Central memory CD4-positive, alpha-beta T cell (primary cell): ENCODE results near the gene G6PC1.
"Not testable (repeated sequence)": the region's sequence is repeated elsewhere in the genome, so short reads cannot be mapped to it uniquely, and the experiment has no call there.

Experiments
- DNase-seq: peaks from one replicate; pipeline ENCODE4 v3.0.0; 2022

Gene G6PC1

DNA sequence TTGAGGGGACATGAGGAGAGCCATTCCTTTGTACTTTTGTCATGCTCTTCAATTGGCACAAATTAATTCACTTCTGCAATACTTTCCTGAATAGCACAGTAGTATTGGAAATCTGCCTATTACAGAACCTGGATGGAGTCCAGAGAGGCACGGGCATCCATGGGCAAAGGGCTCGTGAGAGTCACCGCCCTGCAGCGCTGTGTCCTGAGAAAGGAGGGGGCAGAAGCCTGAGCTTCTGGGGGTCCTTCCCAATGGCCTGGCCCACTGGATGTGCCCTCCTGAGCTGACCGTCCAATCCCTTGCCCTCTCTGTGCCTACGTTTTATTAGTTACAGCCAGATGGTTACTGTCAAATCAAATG, 3.5 kb downstream of the G6PC1 start:
- DNase-seq = no peak

DNA sequence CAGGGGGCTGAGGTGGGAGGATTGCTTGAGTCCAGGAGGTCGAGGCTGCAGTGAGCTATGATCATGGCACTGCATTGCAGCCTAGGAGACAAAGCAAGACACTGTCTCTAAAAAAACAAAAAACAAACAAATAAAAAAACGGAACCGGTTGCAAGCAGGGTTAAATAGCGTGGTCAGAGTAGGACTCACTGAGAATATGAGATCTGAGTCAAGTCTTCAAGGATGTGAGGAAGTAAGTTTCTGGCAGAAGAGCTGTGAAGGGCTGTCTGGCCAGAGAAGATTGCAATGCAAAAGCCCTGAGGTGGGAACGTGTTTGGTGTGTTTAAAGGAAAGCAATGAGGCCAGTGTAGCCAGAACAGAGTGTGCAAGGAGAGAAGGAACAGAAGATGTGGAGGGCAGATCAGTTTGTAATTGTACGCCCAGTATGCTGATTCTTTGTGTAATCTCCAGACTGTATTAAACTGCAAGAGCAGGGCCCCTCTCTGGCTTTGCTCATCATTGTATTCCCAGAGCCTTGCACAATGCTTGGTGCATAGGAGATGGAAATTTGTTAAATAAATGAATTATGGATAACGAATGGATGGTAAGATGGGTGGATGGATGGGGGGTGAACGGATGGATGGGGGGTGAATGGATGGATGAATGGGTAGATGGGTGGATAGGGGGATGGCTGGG, 6.3 kb downstream of the G6PC1 start:
- no peak for DNase-seq

DNA sequence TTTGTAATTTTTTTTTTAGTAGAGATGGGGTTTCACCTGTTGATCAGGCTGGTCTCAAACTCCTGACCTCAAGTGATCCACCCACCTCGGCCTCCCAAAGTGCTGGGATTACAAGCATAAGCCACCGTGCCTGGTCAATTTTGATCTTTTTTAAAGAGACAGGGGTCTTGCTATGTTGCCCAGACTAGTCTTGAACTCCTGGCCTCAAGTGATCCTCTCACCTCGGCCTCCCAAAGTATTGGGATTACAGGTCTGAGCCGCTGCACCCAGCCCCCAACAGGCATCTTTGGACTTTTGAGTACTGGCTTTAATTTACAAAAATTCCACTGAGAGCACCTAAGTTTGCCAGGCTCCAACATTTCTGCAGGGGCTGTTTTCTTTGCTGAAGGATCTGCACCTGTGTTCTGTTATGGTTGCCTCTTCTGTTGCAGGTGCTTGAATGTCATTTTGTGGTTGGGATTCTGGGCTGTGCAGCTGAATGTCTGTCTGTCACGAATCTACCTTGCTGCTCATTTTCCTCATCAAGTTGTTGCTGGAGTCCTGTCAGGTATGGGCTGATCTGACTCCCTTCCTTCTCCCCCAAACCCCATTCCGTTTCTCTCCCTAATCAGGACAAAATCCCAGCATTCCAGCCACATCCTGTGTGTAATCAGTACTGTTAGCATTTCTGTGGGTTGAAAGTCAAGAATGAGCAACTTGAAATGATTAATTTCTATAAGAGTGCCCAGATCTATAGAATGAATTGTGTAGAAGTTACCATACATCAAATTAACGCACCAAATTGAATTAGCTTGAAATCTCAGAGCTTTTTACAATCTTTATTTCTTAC, 8.5 kb downstream of the G6PC1 start:
- no peak for DNase-seq

DNA sequence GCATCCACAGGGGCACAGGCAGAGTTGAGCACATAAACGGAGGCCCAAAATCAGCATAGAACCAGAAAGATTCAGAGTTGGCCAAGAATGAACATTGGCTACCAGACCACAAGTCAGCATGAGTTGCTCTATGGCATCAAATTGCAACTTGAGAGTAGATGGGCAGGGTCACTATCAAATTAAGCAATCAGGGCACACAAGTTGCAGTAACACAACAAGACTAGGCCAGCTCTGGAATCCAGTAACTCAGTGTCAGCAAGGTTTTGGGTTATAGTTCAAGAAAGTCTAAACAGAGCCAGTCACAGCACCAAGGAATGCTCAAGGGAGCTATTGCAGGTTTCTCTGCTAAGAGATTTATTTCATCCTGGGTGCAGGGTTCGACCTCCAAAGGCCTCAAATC, 12.9 kb downstream of the G6PC1 start:
- DNase-seq = no peak

DNA sequence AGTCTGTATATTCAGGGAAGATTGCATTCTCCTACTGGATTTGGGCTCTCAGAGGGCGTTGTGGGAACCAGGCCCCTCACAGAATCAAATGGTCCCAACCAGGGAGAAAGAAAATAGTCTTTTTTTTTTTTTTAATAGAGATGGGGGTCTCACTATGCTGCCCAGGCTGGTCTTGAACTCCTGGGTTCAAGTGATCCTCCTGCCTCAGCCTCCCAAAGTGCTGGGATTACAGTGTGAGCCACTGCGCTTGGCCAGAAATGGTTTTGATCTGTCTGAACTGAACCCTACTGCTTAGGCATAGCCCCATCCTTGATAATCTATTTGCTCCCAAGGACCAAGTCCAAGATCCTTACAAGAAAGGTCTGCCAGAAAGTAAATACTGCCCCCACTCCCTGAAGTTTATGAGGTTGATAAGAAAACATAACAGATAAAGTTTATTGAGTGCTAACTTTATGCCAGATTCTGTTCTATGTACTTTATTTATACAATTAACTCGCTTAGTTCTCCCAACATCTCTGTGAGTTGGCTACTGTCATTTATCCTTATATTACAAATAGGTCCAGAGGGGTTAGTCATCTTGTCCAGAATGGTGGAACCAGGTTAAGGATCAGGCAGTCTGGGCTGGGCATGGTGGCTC, 13.5 kb downstream of the G6PC1 start:
- DNase-seq = no peak

DNA sequence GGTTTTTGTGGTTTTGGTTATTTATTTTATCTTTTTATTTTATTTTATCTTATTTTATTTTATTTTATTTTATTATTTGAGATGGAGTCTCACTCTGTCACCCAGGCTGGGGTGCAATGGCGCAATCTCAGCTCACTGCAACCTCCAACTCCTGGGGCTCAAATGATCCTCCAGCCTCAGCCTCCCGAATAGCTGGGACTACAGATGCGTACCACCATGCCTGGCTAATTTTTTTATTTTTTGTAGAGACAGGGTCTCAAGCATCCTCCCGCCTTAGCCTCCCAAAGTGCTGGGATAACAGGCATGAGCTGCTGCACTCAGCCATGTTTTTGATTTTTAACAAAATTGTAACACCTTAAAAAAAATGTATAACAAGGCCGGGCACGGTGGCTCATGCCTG, 14.7 kb downstream of the G6PC1 start:
- not testable (repeated sequence) for DNase-seq

DNA sequence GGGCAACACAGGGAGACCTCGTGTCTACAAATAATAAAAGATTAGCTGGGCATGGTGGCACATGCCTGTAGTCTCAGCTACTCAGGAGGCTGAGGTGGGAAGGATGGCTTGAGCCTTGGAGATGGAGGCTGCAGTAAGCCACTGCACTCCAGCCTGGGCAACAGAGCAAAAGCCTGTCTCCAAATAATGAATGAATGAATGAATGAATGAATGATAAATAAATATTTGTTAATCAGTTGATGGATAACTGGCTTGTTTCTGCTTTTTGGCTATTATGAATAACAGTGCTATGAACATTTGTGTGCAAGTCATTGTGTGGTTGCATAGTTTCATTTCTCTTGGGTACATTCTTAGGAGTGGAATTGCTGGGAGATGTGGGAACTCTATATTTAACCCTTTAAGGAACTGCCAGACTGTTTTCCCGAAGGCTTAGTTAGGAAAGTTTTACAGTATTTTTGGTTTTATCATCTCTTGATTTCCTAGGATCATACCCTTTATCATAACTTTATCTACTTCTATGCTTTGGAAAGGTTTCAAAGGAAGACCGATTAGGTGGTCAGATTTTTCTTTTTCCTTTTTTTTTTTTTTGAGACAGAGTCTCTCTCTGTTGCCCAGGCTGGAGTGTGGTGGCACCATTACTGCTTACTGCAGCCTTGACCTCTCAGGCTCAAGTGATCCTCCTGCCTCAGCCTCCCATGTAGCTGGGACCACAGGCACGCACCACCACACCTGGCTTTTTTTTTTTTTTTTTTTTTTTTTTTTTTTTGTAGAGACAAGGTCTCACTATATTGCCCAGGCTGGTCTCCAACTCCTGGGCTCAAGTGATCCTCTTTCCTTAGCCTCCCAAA, 16.0 kb downstream of the G6PC1 start:
- DNase-seq = not testable (repeated sequence)

DNA sequence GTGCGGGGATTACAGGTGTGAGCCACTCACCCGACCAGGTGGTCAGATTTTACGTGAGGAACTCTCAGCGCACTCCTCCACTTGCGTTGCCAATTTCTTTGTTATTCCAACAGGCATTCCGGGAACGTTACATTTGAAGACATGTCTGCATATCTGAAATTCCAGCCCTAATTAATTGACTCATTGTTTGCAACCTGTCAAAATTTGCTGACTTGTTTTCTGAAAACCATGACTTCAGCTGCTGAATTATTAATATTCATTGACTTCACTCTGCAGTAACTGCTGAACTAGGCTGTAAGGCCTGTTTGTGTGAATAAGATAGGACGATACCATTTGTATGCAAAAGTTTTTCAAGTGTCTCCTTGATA, 16.6 kb downstream of the G6PC1 start:
- no peak for DNase-seq

DNA sequence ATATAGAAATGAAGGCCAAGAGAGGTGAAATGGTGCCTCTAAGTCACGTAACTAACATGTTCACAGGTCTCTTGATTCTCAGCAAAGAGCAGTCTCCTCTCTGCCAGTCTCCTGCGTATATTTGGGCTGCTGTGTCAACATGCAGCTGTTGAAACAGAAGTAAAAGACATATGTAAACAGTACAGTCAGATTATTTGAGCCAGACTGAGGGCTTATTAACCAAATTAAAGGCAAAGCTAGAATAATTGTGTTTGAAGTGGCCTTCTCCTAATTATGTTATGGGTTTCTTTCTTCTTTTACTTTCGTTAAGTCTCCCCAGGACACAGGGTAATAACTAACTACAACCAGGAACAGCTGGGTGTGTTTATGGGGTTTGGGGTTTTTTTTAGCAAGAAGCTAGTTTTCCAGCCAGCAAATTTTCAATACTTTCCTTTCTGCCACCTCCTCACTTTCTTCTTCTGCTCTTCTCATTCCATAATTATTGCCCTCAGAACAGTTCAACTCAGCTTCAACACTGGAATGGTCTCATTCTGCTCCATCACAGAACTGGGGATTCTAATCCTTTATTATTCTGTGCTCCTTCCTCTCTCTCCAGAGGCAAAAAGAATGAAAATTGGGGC, 18.4 kb downstream of the G6PC1 start:
- DNase-seq = no peak

DNA sequence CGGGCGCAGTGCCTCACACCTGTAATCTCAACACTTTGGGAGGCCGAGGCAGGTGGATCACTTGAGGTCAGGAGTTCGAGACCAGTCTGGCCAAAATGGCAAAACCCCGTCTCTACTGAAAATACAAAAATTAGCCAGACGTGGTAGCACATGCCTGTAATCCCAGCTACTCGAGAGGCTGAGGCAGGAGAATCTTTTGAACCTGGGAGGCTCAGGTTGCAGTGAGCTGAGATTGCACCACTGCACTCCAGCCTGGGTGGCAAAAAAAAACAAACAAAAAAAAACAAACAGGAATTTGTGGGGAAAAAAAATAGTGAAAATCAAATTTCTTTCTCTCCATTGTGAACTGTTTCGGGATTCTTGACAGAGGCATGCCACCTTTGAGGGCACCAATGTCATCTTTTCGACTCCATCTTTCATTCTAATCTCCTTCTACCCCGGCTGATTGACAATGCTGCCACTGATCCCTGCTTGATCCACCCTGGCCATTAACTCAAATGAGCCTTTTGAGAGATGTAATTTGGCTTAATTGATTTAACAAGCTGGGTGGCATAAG, 19.0 kb downstream of the G6PC1 start:
- not testable (repeated sequence) for DNase-seq

DNA sequence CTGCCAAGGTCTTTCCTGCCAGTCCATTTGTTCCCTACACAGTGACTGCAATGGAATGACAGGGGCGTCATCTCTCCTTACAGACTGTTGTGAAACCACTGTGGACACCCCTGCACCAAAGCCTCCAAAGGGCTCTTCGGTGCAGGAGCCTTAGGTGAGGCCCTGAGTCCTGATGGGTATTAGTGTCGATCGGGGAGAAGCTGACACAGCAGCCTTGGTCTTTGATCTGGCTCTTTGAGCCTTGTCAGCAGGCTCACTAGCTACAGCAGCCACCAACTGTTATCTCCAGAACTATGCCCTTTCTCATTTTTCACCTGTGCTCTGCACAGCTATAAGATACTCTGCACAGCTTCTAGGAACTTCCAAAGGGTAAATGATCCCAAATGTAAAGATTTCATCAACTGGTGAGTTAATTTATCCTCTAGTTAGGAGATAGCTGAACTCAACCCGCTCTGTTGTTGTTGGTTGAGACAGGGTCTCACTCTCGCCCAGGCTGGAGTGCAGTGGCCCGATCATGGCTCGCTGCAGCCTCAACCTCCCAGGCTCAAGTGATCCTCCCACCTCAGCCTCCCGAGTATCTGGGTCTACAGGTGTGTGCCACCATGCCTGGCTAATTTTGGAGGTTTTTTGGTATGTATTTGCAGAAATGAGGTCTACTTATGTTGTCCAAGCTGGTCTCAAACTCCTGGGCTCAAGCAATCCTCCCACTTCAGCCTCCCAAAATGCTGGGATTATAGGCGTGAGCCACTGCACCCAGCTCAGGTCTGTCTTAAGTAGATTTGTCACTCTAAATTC, 19.7 kb downstream of the G6PC1 start:
- no peak for DNase-seq

DNA sequence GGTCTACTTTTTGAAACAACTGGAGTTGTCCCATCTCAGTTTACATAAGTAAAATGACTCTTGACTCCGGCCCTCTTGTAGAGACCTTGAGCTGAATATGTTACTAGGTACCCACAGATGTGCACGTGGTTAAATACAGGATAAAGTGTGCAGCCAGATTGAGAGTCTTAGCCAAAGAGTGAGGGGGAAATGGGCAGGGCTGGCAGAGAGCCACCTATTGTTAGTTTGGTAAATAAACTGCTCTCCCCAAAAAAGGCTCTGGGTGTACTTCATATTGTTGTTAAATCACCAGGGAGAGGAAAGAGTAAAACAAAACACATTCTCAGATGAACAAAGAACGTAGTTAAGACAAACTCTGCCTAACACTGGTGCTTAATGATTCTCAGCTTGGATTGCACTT, 20.3 kb downstream of the G6PC1 start:
- DNase-seq = no peak

DNA sequence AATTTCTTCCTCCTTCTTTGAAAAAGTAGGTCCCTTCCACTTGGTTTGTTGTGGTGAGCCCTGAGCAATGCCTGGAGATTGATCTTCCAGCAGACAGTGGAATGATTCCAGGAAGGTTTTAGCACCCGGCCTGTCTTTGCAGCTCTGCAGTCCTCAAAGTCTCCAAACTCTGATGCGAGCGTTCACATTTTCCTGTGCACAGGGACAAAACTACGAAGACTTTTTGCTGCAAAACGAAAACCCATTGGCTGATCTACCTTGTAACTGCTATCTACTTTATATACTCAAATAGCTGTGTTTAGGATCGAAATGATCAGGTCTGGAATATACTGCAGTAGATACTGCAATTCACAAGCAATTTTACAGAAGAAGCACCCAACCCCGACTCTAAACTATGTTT, 21.7 kb downstream of the G6PC1 start:
- no peak for DNase-seq

DNA sequence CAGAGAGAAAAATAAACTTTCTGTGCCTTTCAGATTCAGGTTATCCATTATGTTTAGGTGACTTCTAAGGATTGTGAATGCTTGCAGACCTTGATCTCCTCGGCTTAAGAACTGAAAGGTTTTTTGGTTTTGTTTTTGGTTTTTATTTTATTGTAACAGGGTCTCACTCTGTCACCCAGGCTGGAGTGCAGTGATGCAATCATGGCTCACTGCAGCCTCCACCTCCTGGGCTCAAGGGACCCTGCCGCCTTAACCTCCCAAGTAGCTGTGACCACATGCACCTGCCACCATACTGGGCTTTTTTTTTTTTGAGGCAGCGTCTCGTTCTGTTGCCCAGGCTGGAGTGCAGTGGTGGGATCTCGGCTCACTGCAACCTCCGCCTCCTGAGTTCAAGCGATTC, 22.9 kb downstream of the G6PC1 start:
- not testable (repeated sequence) for DNase-seq

DNA sequence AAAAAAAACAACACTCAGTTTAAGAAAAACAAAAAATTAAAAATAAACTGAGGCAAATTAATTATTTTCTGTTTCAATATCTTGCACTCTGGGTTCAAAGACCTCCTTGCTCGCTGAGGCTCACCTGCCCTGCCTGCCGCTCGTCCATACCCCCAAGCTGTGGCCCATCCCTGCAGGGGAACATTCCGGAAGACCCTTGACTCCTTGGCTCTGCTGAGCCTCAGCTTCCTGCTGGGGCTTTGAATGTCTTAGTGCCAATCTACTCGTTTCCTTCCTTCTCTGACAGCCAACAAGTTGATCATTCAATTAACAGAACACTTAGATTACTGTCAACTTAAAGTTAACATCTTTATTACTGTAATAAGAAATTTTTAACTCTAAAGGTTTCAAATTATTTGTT, 24.3 kb downstream of the G6PC1 start:
- DNase-seq = no peak

DNA sequence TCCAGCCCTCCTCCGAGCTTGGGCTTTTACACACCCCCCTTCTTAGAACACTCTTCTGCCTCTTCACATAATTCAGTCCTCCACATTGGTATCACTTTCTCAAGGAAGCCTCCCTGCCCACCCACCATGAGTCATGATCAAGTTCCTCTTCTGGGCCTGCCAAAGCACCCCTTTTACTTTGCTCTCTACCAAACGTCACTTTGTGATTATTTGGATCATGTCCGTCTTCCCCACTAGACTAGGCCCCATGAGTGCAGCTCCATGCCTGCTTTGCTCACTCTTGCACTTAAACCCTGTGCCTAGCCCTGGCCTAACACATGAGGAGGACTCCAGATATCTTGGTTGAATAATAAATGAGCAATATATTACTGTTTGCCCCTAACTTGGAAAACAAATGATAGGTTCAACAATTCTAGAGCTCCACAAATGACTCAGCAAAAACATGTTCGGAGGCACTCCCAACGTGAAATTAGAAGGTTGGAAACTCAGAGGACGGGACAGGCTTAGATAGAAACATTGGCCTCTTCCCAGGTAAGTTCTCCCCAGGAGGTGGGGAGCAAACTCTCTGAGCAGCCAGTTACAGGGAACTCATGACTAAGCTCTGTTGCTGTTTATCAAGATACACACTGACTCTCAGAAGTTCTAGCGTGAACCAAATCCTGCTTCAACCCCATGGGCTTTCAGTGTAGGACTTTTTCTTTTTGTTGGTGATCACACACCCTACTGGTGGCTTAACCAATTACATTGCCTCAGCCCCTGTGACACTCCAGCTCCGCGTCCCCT, 28.3 kb downstream of the G6PC1 start:
- no peak for DNase-seq

DNA sequence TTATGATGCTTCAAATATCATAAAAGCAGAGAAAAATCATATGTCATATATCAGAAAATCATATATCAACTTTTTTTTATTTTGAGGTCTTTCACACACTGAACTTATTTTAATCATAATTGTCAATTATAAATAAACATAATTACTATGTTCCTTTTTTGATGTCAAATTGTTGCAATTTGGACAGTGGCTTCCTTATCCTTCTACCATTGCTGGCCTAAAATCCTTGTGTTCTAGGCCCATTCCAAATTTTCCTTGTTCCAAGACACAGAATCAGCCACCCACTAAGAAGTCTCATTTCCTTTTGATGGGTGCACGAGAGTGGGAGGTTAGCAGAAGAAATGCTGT, 28.9 kb downstream of the G6PC1 start:
- DNase-seq = no peak

DNA sequence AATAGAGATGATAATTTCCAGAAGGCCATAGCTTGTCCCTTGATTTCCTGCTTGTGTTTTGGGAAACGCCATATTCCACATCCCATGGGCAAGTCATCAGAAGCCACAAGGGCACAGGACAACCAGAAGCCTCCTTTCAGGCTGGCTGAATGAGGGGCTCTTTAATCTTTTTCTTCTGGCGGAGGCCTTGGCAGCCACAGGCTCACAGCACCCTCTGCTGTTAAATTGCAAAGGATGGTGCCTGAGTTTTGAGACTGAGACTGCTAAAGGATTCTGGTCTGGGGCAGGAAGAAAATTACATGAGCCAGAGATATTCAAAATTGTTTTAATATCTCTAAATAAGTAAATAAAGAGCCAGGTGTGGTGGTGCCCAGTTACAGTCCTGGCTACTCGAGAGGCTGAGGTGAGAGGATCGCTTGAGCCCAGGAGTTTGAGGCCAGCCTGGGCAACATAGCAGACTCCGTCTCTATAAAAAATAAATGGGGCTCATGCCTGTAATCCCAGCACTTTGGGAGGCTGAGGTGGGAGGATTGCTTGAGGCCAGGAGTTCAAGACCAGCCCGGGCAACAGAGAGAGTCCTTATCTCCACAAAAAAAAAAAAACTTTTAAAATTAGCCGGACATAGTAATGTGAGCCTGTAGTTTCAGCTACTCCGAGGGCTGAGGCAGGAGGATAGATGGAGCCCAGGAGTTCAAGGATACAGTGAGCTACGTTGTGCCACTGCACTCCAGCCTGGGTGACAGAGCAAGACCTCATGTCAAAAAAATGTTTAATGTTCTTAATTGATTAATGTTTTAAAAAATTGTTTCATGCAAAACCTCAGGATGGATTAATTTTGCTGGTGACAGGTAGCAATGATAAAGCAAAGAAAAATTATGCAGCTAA, 37.4 kb downstream of the G6PC1 start:
- no peak for DNase-seq

DNA sequence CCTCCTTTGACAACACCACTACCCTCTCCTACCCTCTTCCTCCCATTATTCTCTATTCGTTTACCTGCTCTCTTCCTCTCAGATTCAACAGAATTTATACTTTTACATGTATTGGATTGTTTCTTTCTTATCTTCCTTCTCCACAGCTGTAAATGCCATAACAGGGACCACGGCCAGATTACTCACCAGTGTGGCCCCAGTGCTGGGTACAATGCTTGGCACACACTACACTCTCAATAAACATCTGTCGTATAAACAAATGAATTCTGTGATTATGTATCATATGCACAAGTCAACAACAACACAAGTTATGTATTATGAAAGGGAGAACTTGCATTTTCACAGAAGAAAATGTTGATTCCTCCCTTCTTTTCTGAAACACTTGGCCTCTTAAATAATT, 43.6 kb downstream of the G6PC1 start:
- DNase-seq = no peak

DNA sequence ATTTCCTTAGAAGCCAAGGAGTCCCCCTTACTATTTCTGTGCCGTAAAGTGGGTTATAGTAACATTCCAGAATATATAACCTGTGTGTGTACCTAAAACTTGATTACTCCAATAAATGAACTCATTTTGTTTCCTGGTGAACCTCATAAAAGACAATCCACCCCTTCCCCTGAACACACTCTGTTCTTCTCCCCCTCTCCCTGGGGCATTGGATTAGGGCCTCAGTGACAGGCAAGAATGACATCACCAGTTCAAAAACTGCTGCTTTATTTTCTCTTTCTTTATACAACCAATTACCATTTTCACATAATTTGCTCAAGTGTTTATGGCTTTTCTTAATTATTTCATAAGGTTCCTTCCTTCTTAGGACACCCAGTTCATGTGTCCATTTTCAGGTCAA, 46.2 kb downstream of the G6PC1 start:
- no peak for DNase-seq
